ENCODE measurements around the gene REEP5. TPM values are rescaled to one million over a fixed set of nuclear protein-coding genes. Genes with fewer than 3 reads are reported as not detected.

The REEP5 gene
- total and polyA plus RNA-seq, 12 donors = 90.2 to 169 (median 132) TPM

GRCh38 chr5:112938286-112938685 lies 16.3 kb upstream of the REEP5 start:
- TF ChIP-seq, protein P1, sequence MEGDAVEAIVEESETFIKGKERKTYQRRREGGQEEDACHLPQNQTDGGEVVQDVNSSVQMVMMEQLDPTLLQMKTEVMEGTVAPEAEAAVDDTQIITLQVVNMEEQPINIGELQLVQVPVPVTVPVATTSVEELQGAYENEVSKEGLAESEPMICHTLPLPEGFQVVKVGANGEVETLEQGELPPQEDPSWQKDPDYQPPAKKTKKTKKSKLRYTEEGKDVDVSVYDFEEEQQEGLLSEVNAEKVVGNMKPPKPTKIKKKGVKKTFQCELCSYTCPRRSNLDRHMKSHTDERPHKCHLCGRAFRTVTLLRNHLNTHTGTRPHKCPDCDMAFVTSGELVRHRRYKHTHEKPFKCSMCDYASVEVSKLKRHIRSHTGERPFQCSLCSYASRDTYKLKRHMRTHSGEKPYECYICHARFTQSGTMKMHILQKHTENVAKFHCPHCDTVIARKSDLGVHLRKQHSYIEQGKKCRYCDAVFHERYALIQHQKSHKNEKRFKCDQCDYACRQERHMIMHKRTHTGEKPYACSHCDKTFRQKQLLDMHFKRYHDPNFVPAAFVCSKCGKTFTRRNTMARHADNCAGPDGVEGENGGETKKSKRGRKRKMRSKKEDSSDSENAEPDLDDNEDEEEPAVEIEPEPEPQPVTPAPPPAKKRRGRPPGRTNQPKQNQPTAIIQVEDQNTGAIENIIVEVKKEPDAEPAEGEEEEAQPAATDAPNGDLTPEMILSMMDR (IDR thresholded peaks at IDR 0.05) = no peak
- DNase-seq (no peak), ATAC-seq (no peak)
- Histone ChIP-seq H3K4me3 (no peak overlapping the region), H3K27ac (no peak overlapping the region), H3K4me1 (peaks cover 0 to 5% (median 0%) of the 10 kb centered on the region in 9 donors), H3K27me3 (no peaks in the 10 kb centered on the region), H3K36me3 (no peaks in the 10 kb centered on the region), H3K9me3 (no peaks in the 10 kb centered on the region)
- intact Hi-C loops (cut with DNase I) = no loop called here
- 89 to 92% methylated on average over 8 of the region's 8 CpGs for WGBS, 2 donors

GRCh38 chr5:112935675-112936074 lies 13.6 kb upstream of the REEP5 start:
- no peak overlapping the region for H3K4me3 ChIP-seq
- H3K4me1 ChIP-seq = peaks cover 0 to 14% (median 7%) of the 10 kb centered on the region in 9 donors
- intact Hi-C loops (cut with DNase I) = no loop called here
- H3K9me3 ChIP-seq = no peaks in the 10 kb centered on the region
- ATAC-seq (no peak), DNase-seq (no peak)
- H3K27me3 ChIP-seq = no peaks in the 10 kb centered on the region
- H3K36me3 ChIP-seq = no peaks in the 10 kb centered on the region
- no peak overlapping the region for H3K27ac ChIP-seq
- TF ChIP-seq, protein P1 (IDR thresholded peaks at IDR 0.05) = no peak
- 92 to 97% methylated on average over 5 of the region's 5 CpGs for WGBS, 2 donors

- Histone ChIP-seq H3K27ac (no peak overlapping the region), H3K9me3 (no peaks in the 10 kb centered on the region), H3K4me3 (no peak overlapping the region), H3K36me3 (no peaks in the 10 kb centered on the region), H3K4me1 (peaks cover 0 to 27% (median 7%) of the 10 kb centered on the region in 9 donors), H3K27me3 (no peaks in the 10 kb centered on the region)
- intact Hi-C loops (cut with DNase I) = no loop called here
- DNase-seq (no peak), ATAC-seq (no peak)
- TF ChIP-seq, protein P1 (IDR thresholded peaks at IDR 0.05) = no peak
Observed at GRCh38 chr5:112934366-112934663, 12.3 kb upstream of the REEP5 start.

GRCh38 chr5:112933651-112934365 lies 11.8 kb upstream of the REEP5 start:
- intact Hi-C loops (cut with DNase I) = no loop called here
- Histone ChIP-seq H3K27ac (no peak overlapping the region), H3K27me3 (no peaks in the 10 kb centered on the region), H3K4me1 (peaks cover 0 to 32% (median 7%) of the 10 kb centered on the region in 9 donors), H3K36me3 (no peaks in the 10 kb centered on the region), H3K9me3 (no peaks in the 10 kb centered on the region), H3K4me3 (no peak overlapping the region)
- no peak for DNase-seq
- WGBS, 2 donors = 92 to 100% methylated on average over 1 of the region's 1 CpG
- TF ChIP-seq, protein P1 (IDR thresholded peaks at IDR 0.05) = no peak
- ATAC-seq = no peak

Measured in heart right ventricle (tissue), 16 donors.